Measurements from ENCODE around the gene UBXN2A.

DNA sequence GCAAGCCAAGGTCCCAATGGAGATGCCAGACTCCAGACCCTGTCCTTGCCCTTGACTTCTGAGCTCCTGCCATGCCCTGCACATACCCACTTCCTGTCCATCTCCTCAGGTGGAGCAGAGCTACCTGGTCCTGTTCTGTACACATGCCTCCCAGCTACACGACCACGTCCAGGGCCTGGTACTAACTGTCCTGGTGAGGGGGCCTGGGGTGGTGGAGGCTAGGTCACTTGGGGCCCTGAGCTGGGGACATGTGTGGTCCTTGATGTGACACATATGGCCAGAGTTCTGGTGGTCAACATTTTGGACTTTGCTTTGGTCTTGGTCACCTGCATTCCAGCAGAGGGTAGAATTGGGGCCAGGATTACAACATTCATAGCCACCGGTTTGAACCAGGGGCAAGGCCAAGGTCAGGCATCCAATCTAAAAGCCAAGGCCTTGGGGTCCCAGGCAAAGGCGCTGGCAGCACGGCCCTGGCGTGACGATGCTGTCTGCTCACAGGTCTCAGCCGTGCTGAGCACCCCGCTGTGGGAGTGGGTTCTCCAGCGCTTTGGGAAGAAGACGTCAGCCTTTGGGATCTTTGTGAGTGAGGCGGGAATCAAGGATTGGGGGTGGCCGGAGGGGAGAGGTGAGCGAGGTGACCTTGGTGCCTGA is 82.2 kb downstream of the UBXN2A start:
- TF ChIP-seq, protein P1, sequence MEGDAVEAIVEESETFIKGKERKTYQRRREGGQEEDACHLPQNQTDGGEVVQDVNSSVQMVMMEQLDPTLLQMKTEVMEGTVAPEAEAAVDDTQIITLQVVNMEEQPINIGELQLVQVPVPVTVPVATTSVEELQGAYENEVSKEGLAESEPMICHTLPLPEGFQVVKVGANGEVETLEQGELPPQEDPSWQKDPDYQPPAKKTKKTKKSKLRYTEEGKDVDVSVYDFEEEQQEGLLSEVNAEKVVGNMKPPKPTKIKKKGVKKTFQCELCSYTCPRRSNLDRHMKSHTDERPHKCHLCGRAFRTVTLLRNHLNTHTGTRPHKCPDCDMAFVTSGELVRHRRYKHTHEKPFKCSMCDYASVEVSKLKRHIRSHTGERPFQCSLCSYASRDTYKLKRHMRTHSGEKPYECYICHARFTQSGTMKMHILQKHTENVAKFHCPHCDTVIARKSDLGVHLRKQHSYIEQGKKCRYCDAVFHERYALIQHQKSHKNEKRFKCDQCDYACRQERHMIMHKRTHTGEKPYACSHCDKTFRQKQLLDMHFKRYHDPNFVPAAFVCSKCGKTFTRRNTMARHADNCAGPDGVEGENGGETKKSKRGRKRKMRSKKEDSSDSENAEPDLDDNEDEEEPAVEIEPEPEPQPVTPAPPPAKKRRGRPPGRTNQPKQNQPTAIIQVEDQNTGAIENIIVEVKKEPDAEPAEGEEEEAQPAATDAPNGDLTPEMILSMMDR (IDR thresholded peaks at IDR 0.05; ENCODE audit: low read length): no peak
- no peak for TF ChIP-seq EZH2 (IDR thresholded peaks at IDR 0.05; ENCODE audit: borderline replicate concordance, low read length)

All from OCI-LY1 (cell line).